Ovary (tissue), 3 donors: ENCODE measurements around the gene PCDHGC3.

ENCODE experiments used
- EP300 ChIP-seq: sonication (generic); formaldehyde crosslinking; IDR thresholded peaks from one replicate; pipeline ENCODE4 v1.6.1; 2017; ENCODE audit warnings: antibody characterized with exemption
- POLR2A ChIP-seq: fragments of 450-650 bp; IDR thresholded peaks from one replicate; pipeline ENCODE4 v1.6.1; 2017; ENCODE audit warnings: antibody characterized with exemption, mild to moderate bottlenecking, moderate library complexity
- TF ChIP-seq, protein P1 (sequence below), 3 donors: fragments of 450-650 bp in 2 of 3; fragments of 200-600 bp in 1 of 3; IDR thresholded peaks; one replicate each; pipeline versions ENCODE4 v1.5.1 to v1.8.0; 2016 to 2022; ENCODE audit warnings: antibody characterized with exemption in 3 of 3, mild to moderate bottlenecking in 1 of 3
- donor health status: DM: no; HTN: no; CAD: no.

DNA sequence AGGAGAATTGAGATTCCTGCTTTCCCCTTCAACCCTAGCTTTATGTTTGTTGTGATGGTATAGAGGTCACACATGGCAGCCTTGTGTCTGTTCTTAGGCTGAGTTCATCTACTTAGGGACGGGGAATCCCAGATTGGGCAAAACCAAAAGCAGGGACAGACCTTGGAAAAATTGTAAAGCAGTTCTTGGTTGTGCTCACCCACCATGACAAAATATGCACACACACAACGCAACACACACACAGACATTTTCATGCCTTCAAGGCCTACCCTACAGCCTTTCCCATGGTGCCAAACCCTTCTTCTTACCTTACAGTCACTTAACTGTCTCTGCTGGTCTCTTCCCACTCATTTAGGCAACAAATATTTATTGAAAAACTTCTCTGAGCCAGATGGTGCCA is 27.9 kb downstream of the PCDHGC3 start:
- TF ChIP-seq, protein P1, sequence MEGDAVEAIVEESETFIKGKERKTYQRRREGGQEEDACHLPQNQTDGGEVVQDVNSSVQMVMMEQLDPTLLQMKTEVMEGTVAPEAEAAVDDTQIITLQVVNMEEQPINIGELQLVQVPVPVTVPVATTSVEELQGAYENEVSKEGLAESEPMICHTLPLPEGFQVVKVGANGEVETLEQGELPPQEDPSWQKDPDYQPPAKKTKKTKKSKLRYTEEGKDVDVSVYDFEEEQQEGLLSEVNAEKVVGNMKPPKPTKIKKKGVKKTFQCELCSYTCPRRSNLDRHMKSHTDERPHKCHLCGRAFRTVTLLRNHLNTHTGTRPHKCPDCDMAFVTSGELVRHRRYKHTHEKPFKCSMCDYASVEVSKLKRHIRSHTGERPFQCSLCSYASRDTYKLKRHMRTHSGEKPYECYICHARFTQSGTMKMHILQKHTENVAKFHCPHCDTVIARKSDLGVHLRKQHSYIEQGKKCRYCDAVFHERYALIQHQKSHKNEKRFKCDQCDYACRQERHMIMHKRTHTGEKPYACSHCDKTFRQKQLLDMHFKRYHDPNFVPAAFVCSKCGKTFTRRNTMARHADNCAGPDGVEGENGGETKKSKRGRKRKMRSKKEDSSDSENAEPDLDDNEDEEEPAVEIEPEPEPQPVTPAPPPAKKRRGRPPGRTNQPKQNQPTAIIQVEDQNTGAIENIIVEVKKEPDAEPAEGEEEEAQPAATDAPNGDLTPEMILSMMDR (IDR thresholded peaks at IDR 0.05) = no peak
- no peak for TF ChIP-seq EP300
- TF ChIP-seq POLR2A = no peak
